T-helper 17 cell (primary cell): ENCODE data around the gene RNU5B-1. TPM values are rescaled to one million over a fixed set of nuclear protein-coding genes. Genes with fewer than 3 reads are reported as not detected.

Experiments
- ATAC-seq: fragments of 150-1000 bp; cut with Tn5 transposase; 2 replicates; pipeline ENCODE4 v1.10.0; 2021; ENCODE audit warnings: mild to moderate bottlenecking, moderate library complexity
- DNase-seq, 3 donors: peaks; one replicate each; pipeline versions ENCODE4 v3.0.0 to v3.0.0-alpha.2; 2020 to 2021
- H3K9me3 ChIP-seq: one replicate; pipeline ENCODE4 v1.7.0; 2013; ENCODE audit warnings: low read length, mild to moderate bottlenecking; ENCODE audit not compliant: control insufficient read depth, poor library complexity, severe bottlenecking
- H3K27ac Mint-ChIP-seq: one replicate; pipeline ENCODE4 v1.8.0; 2022; ENCODE audit warnings: mild to moderate bottlenecking, moderate library complexity, mixed read lengths
- H3K27me3 Mint-ChIP-seq: one replicate; pipeline ENCODE4 v1.8.0; 2022; ENCODE audit warnings: mixed read lengths
- H3K36me3 Mint-ChIP-seq: one replicate; pipeline ENCODE4 v1.8.0; 2022; ENCODE audit warnings: low read depth, mixed read lengths
- H3K4me1 Mint-ChIP-seq: one replicate; pipeline ENCODE4 v1.8.0; 2022; ENCODE audit warnings: mild to moderate bottlenecking, mixed read lengths
- H3K4me3 Mint-ChIP-seq: one replicate; pipeline ENCODE4 v1.8.0; 2022; ENCODE audit warnings: mild to moderate bottlenecking, moderate library complexity, mixed read lengths
- total RNA-seq, 4 donors: library from RNA in 2 of 4; stranded (reverse) in 2 of 4; gene quantifications; one replicate each; pipeline ENCODE4 v1.2.3 and lab custom pipeline; 2022 to 2026

RNU5B-1 gene
- total RNA-seq, 2 donors from 2014 or later = not detected

GRCh38 chr15:65335278-65336055 is 31.0 kb downstream of the RNU5B-1 start:
- no peak overlapping the region for H3K27ac Mint-ChIP-seq

DNA sequence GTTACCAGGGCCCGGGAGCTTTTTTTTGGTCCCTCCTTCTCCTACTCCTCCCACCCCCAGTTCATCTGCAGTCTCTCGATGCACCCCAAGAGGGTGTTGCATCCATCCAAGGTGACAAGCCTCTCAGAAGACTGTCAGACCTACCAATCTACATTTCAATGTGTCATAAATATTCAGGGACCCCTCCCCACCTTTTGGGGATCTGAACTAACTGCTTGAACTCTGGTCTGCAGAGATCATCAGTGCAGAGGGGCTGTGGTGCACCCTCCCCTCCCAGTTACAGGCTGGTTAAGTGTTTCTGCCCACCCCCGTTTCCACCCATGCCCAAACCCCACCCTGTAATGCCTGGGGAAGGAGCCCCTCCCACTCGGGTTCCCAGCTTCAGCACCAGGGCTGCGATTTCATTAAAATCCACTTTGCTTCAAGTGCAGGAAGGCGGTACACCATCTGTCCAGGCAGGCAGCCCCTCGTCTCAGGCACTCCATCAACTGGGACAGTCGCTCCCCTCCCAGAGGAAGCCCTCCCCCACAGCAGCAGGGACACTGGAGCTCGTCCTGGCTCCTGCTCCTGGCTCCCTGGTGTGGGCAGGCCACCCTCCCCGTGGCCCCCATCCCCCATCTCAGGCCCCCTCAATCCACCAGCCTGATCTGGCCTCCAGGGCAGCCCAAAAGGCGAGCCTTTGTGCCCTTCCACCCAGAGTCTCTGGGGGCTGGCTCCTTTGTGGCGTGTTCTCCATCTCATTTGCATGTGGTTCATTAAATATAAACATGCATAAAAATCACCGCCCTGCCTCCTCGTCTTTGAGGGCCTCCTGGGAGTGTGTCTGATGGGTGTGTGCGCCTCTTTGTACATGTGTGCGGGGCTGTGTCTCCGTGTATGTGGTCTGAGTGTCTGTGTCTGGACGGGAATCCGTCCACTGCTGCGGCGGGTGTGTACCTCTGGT is 32.3 kb downstream of the RNU5B-1 start:
- no peak for ATAC-seq

More at GRCh38 chr15:65335278-65336055, 31.0 kb downstream of the RNU5B-1 start:
- DNase-seq = no peak
- H3K9me3 ChIP-seq = no peaks in the 10 kb centered on the region
- Mint-ChIP-seq H3K36me3 (peaks cover 5% of the 10 kb centered on the region), H3K27me3 (peaks cover 54% of the 10 kb centered on the region), H3K4me1 (peaks cover 2% of the 10 kb centered on the region), H3K4me3 (no peak overlapping the region)
- no peak for ATAC-seq

GRCh38 chr15:65337436-65338070 is 33.1 kb downstream of the RNU5B-1 start:
- H3K9me3 ChIP-seq = no peaks in the 10 kb centered on the region
- no peak overlapping the region for H3K4me3 Mint-ChIP-seq
- DNase-seq = no peak
- H3K36me3 Mint-ChIP-seq = peaks cover 4% of the 10 kb centered on the region
- no peak for ATAC-seq
- no peak overlapping the region for H3K27ac Mint-ChIP-seq
- H3K4me1 Mint-ChIP-seq = peaks cover 2% of the 10 kb centered on the region
- H3K27me3 Mint-ChIP-seq = peaks cover 45% of the 10 kb centered on the region

More for the DNA sequence above, 32.3 kb downstream of the RNU5B-1 start:
- H3K27ac Mint-ChIP-seq = no peak overlapping the region
- no peaks in the 10 kb centered on the region for H3K9me3 ChIP-seq
- H3K4me1 Mint-ChIP-seq = peaks cover 2% of the 10 kb centered on the region
- peaks cover 5% of the 10 kb centered on the region for H3K36me3 Mint-ChIP-seq
- peaks cover 48% of the 10 kb centered on the region for H3K27me3 Mint-ChIP-seq
- DNase-seq = no peak
- H3K4me3 Mint-ChIP-seq = no peak overlapping the region

GRCh38 chr15:65338366-65338765 is 33.9 kb downstream of the RNU5B-1 start:
- H3K4me1 Mint-ChIP-seq = peaks cover 2% of the 10 kb centered on the region
- peaks cover 4% of the 10 kb centered on the region for H3K36me3 Mint-ChIP-seq
- H3K27ac Mint-ChIP-seq = no peak overlapping the region
- H3K4me3 Mint-ChIP-seq = no peak overlapping the region
- H3K9me3 ChIP-seq = no peaks in the 10 kb centered on the region
- DNase-seq (no peak), ATAC-seq (no peak)
- peaks cover 50% of the 10 kb centered on the region for H3K27me3 Mint-ChIP-seq

DNA sequence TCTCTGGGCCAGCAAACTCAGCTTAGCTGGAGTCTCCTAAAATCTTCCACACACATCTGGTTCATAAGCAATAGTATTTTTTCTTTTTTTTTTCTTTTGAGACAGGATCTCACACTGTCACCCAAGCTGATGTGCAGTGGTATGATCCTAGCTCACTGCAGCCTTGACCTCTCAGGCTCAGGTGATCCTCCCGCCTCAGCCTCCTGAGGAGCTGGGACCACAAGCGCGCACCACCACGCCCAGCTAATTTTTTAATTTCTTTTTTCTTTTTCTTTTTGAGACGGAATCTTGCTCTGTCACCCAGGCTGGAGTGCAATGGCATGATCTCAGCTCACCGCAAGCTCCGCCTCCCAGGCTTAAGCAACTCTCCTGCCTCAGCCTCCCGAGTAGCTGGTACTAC is 34.3 kb downstream of the RNU5B-1 start:
- H3K9me3 ChIP-seq = no peaks in the 10 kb centered on the region
- Mint-ChIP-seq H3K36me3 (peaks cover 4% of the 10 kb centered on the region), H3K27ac (no peak overlapping the region), H3K4me3 (no peak overlapping the region), H3K4me1 (peaks cover 2% of the 10 kb centered on the region), H3K27me3 (peaks cover 54% of the 10 kb centered on the region)
- DNase-seq (no peak), ATAC-seq (no peak)

DNA sequence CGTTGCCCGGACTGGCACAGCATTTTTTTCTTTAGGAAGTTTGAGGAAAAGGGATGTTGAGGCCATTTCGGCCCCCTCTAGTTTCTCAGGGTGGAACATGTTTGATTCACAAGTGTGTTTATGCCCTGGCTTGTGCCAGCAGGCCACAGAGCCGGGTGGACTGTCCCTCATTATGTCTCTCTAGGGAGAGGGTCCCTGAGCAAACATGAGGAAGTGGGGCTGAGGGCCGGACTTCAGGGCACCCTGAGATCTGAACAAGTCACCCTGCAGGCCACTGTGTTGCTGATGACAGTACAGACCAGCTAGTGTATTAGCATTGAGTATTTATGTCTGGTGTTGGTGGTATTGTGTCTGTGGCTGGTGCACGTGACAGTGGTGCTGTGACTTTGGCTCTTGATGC is 34.9 kb downstream of the RNU5B-1 start:
- Mint-ChIP-seq H3K27ac (peak overlapping the region; percentile 10), H3K27me3 (peaks cover 49% of the 10 kb centered on the region), H3K4me1 (peaks cover 2% of the 10 kb centered on the region), H3K4me3 (no peak overlapping the region), H3K36me3 (peaks cover 4% of the 10 kb centered on the region)
- ATAC-seq = no peak
- no peak for DNase-seq
- no peaks in the 10 kb centered on the region for H3K9me3 ChIP-seq

- DNase-seq (no peak), ATAC-seq (no peak)
- Mint-ChIP-seq H3K27ac (peak overlapping the region; percentile 10), H3K4me1 (peaks cover 2% of the 10 kb centered on the region), H3K36me3 (peaks cover 4% of the 10 kb centered on the region), H3K4me3 (no peak overlapping the region), H3K27me3 (peaks cover 48% of the 10 kb centered on the region)
- H3K9me3 ChIP-seq = no peaks in the 10 kb centered on the region
Measured at GRCh38 chr15:65339920-65340319, 35.4 kb downstream of the RNU5B-1 start.

GRCh38 chr15:65342493-65342892 is 38.0 kb downstream of the RNU5B-1 start:
- H3K4me3 Mint-ChIP-seq = no peak overlapping the region
- peaks cover 4% of the 10 kb centered on the region for H3K36me3 Mint-ChIP-seq
- H3K9me3 ChIP-seq = no peaks in the 10 kb centered on the region
- peaks cover 2% of the 10 kb centered on the region for H3K4me1 Mint-ChIP-seq
- H3K27me3 Mint-ChIP-seq = peaks cover 56% of the 10 kb centered on the region
- ATAC-seq (no peak), DNase-seq (no peak)
- no peak overlapping the region for H3K27ac Mint-ChIP-seq

DNA sequence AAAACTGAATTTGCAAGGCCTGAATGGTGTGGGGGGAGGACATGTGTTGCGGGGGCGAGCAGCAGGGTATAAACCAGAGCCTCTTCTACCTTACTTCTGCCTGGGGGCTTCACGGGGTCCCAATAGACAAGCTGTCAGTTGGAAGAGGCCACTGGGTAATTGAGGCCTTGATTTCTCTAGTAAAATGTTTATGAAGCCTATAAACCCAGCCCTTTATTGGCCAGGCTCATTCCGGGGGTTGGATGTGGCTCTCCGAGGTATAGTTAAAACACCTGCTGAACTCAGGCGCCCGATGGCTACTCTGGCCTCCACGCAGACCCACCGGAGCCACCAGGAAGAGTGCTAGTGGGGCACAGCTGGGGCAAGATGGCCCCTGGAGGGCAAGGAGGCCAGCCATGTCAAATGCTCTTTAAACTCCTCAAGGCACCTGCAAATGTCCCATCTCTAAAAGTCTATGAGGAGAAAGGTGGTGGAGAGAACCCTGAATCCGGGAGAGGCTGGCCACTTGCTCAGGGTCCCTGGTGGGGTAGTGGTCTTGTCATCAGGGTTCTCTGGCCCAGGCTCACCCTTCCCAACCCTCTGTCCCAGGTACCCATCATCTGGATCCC is 39.0 kb downstream of the RNU5B-1 start:
- Mint-ChIP-seq H3K4me3 (no peak overlapping the region), H3K27ac (no peak overlapping the region), H3K4me1 (peaks cover 2% of the 10 kb centered on the region), H3K36me3 (peaks cover 4% of the 10 kb centered on the region), H3K27me3 (peaks cover 63% of the 10 kb centered on the region)
- ATAC-seq = no peak
- no peak for DNase-seq
- no peaks in the 10 kb centered on the region for H3K9me3 ChIP-seq

DNA sequence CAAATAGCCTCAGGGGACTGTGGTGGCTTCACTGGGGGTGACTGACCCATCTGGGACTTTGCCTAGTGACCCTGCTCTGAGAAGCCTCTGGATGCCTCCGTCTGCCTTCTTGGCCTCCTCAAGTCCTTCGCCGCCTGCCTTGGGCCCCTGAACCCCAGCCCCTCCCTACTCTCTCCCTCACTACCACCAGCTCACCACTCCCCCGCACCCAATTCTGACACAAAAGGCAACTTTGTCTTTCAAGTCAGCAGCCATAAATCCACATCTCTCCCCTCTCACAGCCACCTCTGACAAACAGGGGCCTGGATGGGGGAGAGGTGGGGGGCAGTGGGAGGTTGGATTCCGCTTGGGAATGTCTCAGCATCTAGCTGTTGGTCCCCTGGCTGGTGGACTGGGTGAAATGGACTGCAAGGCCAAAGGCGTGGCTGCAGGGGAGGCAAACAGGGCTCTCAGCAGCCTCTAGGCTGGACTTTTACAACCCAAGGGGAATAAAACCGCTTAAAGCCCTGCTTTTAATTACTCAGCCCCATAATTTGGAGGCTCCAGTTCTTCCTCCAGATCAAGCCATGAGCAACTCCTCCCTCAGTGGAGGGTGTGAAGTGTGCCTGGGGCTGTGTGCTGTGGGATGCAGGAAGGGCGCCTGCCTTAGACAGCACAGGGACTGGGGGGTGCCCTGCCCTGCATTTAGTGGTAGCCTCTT is 39.9 kb downstream of the RNU5B-1 start:
- Mint-ChIP-seq H3K27ac (no peak overlapping the region), H3K36me3 (peaks cover 4% of the 10 kb centered on the region), H3K27me3 (peaks cover 65% of the 10 kb centered on the region), H3K4me1 (peaks cover 2% of the 10 kb centered on the region), H3K4me3 (no peak overlapping the region)
- ATAC-seq (no peak), DNase-seq (no peak)
- H3K9me3 ChIP-seq = no peaks in the 10 kb centered on the region

DNA sequence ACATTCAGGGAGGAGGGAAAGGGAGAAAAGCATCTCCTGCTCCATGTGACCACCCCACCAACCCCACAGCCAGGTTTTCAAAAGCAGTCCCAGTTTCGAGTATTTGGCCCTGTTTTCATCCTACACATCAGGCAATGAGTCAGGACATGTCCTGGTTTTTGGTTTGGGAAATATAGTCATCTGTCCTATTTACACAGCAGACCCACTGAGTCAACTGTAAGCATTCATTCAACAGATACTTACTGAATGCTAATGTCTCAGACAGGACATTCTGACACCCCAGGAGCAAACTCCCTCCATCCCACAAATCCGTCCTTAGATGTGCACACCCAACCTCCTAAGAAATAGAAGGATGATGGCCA is 40.4 kb downstream of the RNU5B-1 start:
- no peak overlapping the region for H3K4me3 Mint-ChIP-seq
- ATAC-seq (no peak), DNase-seq (no peak)
- H3K4me1 Mint-ChIP-seq = no peaks in the 10 kb centered on the region
- H3K36me3 Mint-ChIP-seq = peaks cover under 1% of the 10 kb centered on the region
- peaks cover 65% of the 10 kb centered on the region for H3K27me3 Mint-ChIP-seq
- H3K27ac Mint-ChIP-seq = no peak overlapping the region
- H3K9me3 ChIP-seq = no peaks in the 10 kb centered on the region

- DNase-seq (no peak), ATAC-seq (no peak)
- Mint-ChIP-seq H3K27me3 (peaks cover 63% of the 10 kb centered on the region), H3K27ac (no peak overlapping the region), H3K4me3 (no peak overlapping the region), H3K4me1 (no peaks in the 10 kb centered on the region), H3K36me3 (no peaks in the 10 kb centered on the region)
- H3K9me3 ChIP-seq = no peaks in the 10 kb centered on the region
Measured at GRCh38 chr15:65346856-65347598, 42.5 kb downstream of the RNU5B-1 start.
